Activated CD8-positive, alpha-beta T cell treated with anti-CD3 and anti-CD28 coated beads, Interleukin-2, amount 10 ng/mL, durations not matched to agents 7 days and 5 days (primary cell): ENCODE measurements around the gene UGT3A1. TPM values are rescaled to one million over a fixed set of nuclear protein-coding genes. Genes with fewer than 3 reads are reported as not detected.
A peak's percentile ranks its signal among the peaks of the same experiment; 100 is the strongest.

Experiments
- ATAC-seq: fragments of 150-1000 bp; cut with Tn5 transposase; one replicate; pipeline ENCODE4 v1.10.0; 2021; ENCODE audit warnings: moderate library complexity
- CTCF ChIA-PET: fragments of 350-600 bp; sonication (Branson Sonifier 250); formaldehyde crosslinking; loops from one replicate; lab custom pipeline; 2021; ENCODE audit warnings: antibody characterized with exemption; lab: Charles Lee
- POLR2A ChIA-PET: fragments of 350-600 bp; sonication (Branson Sonifier 250); formaldehyde crosslinking; loops from one replicate; lab custom pipeline; 2021; ENCODE audit warnings: antibody characterized with exemption; lab: Charles Lee
- DNase-seq: peaks from one replicate; pipeline ENCODE4 v3.0.0-alpha.2; 2020
- H3K27ac Mint-ChIP-seq: one replicate; pipeline ENCODE4 v1.8.0; 2021; ENCODE audit warnings: mild to moderate bottlenecking, mixed read lengths
- H3K27me3 Mint-ChIP-seq: one replicate; pipeline ENCODE4 v1.8.0; 2021; ENCODE audit warnings: low read depth, mixed read lengths
- H3K36me3 Mint-ChIP-seq: one replicate; pipeline ENCODE4 v1.8.0; 2021; ENCODE audit warnings: low read depth, mixed read lengths
- H3K4me1 Mint-ChIP-seq: one replicate; pipeline ENCODE4 v1.8.0; 2021; ENCODE audit warnings: low read depth, mixed read lengths
- H3K4me3 Mint-ChIP-seq: one replicate; pipeline ENCODE4 v1.8.0; 2021; ENCODE audit warnings: mild to moderate bottlenecking, mixed read lengths
- H3K9me3 Mint-ChIP-seq: one replicate; pipeline ENCODE4 v1.8.0; 2022; ENCODE audit warnings: mixed read lengths; ENCODE audit not compliant: insufficient read depth
- total RNA-seq, 2 experiments: library from RNA; stranded (reverse); gene quantifications; one replicate each; pipeline ENCODE4 v1.2.3, GENCODE V29; 2021

UGT3A1 gene
- total RNA-seq, 2 experiments from 2014 or later = not detected

DNA sequence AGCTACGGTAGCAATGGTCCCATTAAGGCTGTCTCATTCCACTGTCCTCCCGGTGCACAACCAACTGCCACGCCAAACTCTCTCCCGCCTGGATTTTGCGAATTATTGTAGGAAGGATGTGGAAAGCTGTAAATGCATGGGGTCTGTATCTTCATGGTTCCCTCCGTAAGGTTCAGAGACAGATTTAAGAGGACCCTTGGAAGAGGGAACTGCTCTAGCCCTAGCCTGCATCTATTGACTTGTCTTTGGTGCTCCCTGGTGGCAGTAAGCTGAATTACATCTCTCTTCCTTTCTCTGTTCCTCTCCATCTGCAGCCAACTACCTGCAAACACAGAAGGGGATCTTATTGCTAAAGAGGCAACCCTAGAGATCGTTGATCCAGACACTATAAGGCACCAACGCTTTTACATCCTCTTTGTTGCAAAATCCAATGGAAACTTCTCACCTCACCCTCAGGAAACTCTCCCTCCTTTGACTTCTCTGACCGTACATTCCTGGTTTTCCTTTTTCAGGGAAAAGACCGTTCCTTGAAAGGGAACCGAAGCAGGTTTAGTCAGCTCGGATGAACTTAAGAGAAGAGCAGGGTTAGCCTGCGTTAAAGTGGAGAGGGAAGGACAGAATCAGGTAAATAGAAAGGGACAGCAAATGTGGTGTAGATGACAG lies 64.7 kb downstream of the UGT3A1 start:
- POLR2A ChIA-PET = interaction anchor here (1.2 kb wide), 1 partner anchor 276 kb away, joined by 7 read pairs; no protein-coding TSS in a partner anchor
- Mint-ChIP-seq H3K27ac (no peak overlapping the region), H3K9me3 (no peaks in the 10 kb centered on the region)

DNA sequence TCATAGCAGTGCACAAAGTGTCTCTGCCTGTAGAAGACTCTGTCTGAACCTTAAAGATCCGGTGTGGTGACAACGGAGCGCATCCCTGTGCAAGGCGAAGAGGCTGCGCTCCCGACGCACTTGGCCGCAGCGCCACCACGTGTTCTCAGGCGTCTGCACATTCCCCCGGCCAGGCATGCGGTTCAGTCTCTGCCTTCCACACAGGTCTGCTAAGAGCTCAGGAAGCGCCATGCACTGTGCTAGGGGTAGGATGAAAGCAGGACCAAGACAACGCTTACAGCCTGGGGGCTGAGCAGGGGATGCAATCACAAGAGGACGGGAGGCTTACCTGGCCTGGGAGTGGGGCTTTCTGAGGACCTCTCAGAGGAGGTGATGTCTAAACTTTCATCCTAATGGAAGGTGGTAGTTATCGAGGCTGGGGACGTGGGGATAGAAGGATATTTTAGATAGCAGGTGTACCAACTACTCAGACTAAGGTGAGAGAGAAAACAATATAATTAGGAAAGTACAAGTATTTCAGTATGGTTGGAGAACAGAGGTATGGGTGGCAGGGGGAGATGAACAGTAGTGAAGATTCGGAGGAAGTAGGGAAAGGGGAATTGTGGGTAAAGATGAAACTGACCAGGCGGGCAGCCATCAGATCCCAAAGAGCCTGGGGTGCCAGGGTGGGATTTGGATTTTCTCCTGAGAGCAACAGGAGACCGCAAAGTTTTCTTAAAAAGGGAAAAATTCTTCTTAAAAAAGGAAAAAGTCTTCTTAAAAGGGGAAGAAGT lies 66.1 kb downstream of the UGT3A1 start:
- H3K36me3 Mint-ChIP-seq = no peaks in the 10 kb centered on the region
- peak overlapping the region; percentile 31 for H3K27ac Mint-ChIP-seq
- H3K4me3 Mint-ChIP-seq = peak overlapping the region; percentile 60
- POLR2A ChIA-PET = interaction anchor here (1.0 to 1.3 kb wide), 4 partner anchors 66 to 145 kb away, joined by 3 read pairs; no protein-coding TSS in a partner anchor
- H3K27me3 Mint-ChIP-seq = no peaks in the 10 kb centered on the region
- H3K9me3 Mint-ChIP-seq = no peaks in the 10 kb centered on the region
- CTCF ChIA-PET = interaction anchor here (0.6 to 8.3 kb wide), 52 partner anchors 9 to 1251 kb away, joined by 3 to 168 read pairs (median 6); partner anchors contain the start of genes IL7R and SPEF2
- H3K4me1 Mint-ChIP-seq = peaks cover 26% of the 10 kb centered on the region
- ATAC-seq (peak; percentile 95), DNase-seq (peak; percentile 89)

More for the DNA sequence above, 64.7 kb downstream of the UGT3A1 start:
- Mint-ChIP-seq H3K4me3 (no peak overlapping the region), H3K27me3 (peaks cover 4% of the 10 kb centered on the region), H3K36me3 (no peaks in the 10 kb centered on the region), H3K4me1 (peaks cover 26% of the 10 kb centered on the region)
- CTCF ChIA-PET = interaction anchor here (0.5 to 8.3 kb wide), 52 partner anchors 19 to 838 kb away, joined by 3 to 168 read pairs (median 5); partner anchors contain the start of gene SPEF2
- ATAC-seq = peak; percentile 42
- peak; percentile 81 for DNase-seq

- DNase-seq = no peak
Observed at GRCh38 chr5:35924122-35924949, 66.9 kb downstream of the UGT3A1 start.

GRCh38 chr5:35922468-35922867 lies 68.7 kb downstream of the UGT3A1 start:
- H3K36me3 Mint-ChIP-seq = peaks cover 5% of the 10 kb centered on the region

More at GRCh38 chr5:35924122-35924949, 66.9 kb downstream of the UGT3A1 start:
- Mint-ChIP-seq H3K27ac (no peak overlapping the region), H3K36me3 (peaks cover 4% of the 10 kb centered on the region), H3K4me3 (no peak overlapping the region), H3K9me3 (no peaks in the 10 kb centered on the region), H3K4me1 (peaks cover 30% of the 10 kb centered on the region), H3K27me3 (no peaks in the 10 kb centered on the region)
- ATAC-seq = no peak
- ChIA-PET CTCF (interaction anchor here (0.7 to 8.3 kb wide), 38 partner anchors 17 to 488 kb away, joined by 3 to 168 read pairs (median 6); partner anchors contain the start of genes IL7R and SPEF2), POLR2A (interaction anchor here (0.7 to 1.3 kb wide), 5 partner anchors 65 to 251 kb away, joined by 3 read pairs; no protein-coding TSS in a partner anchor)

DNA sequence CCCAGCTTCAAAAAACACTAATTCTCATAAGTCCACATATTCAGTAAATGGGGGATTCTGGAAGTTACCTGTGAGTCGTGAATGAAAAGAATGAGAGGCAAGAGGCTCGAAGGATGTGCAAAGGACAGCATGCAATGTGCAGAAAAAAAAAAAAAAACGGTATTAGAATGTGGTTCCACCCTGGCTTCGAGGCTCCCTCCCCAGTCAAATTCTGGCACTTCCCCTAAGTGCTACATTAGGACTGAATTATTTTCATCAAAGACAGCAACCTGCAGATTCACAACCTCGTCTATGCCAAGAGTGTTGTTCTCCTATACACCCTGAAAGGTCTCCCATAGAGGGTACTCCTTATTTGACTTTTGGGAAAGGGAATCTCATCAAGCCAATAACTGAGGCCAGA lies 69.3 kb downstream of the UGT3A1 start:
- CTCF ChIA-PET = interaction anchor here (1.1 to 8.3 kb wide), 6 partner anchors 22 to 310 kb away, joined by 3 to 168 read pairs (median 5); no protein-coding TSS in a partner anchor
- POLR2A ChIA-PET = interaction anchor here (0.7 kb wide), 1 partner anchor 67 kb away, joined by 3 read pairs; no protein-coding TSS in a partner anchor

More at GRCh38 chr5:35922468-35922867, 68.7 kb downstream of the UGT3A1 start:
- ChIA-PET POLR2A (interaction anchor here (0.7 kb wide), 1 partner anchor 68 kb away, joined by 3 read pairs; no protein-coding TSS in a partner anchor), CTCF (interaction anchor here (1.1 to 8.3 kb wide), 6 partner anchors 23 to 311 kb away, joined by 3 to 168 read pairs (median 16); no protein-coding TSS in a partner anchor)
- no peaks in the 10 kb centered on the region for H3K27me3 Mint-ChIP-seq
- no peak overlapping the region for H3K4me3 Mint-ChIP-seq
- DNase-seq (no peak), ATAC-seq (no peak)
- H3K27ac Mint-ChIP-seq = no peak overlapping the region
- H3K4me1 Mint-ChIP-seq = peaks cover 33% of the 10 kb centered on the region
- no peaks in the 10 kb centered on the region for H3K9me3 Mint-ChIP-seq

DNA sequence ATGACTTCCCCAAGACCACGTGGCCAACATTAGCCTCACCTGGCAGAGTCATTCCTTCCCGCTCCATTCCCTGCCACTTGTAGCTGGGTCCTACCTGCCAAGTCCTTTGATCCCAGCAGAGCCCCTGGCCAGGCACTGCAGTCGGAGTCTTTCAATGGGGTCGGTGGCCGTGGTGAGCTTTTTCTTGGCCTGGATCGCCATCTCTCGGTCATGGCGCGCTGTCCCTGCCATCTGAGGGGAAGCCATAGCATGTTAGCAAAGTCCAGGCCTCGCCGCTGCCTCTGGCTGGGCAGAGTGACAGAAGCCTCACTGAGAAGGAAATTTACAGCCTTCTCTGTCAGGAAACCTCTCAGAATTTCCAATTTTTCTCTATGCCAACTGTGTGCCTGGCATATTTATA lies 70.3 kb downstream of the UGT3A1 start:
- Mint-ChIP-seq H3K27me3 (no peaks in the 10 kb centered on the region), H3K36me3 (peaks cover 7% of the 10 kb centered on the region), H3K27ac (no peak overlapping the region), H3K9me3 (no peaks in the 10 kb centered on the region), H3K4me3 (no peak overlapping the region), H3K4me1 (peaks cover 28% of the 10 kb centered on the region)
- DNase-seq (no peak), ATAC-seq (no peak)
- CTCF ChIA-PET = interaction anchor here (0.8 to 8.3 kb wide), 4 partner anchors 21 to 143 kb away, joined by 3 to 160 read pairs (median 4); no protein-coding TSS in a partner anchor
- POLR2A ChIA-PET = no interaction called here

More for the DNA sequence above, 69.3 kb downstream of the UGT3A1 start:
- Mint-ChIP-seq H3K4me1 (peaks cover 33% of the 10 kb centered on the region), H3K27ac (no peak overlapping the region), H3K27me3 (no peaks in the 10 kb centered on the region), H3K4me3 (no peak overlapping the region), H3K36me3 (peaks cover 5% of the 10 kb centered on the region), H3K9me3 (no peaks in the 10 kb centered on the region)
- DNase-seq (no peak), ATAC-seq (no peak)

GRCh38 chr5:35919191-35919590 lies 72.0 kb downstream of the UGT3A1 start:
- no peak overlapping the region for H3K4me3 Mint-ChIP-seq
- DNase-seq = no peak
- no peak overlapping the region for H3K27ac Mint-ChIP-seq
- POLR2A ChIA-PET = no interaction called here
- peaks cover 7% of the 10 kb centered on the region for H3K9me3 Mint-ChIP-seq
- H3K36me3 Mint-ChIP-seq = peaks cover 11% of the 10 kb centered on the region
- no peak for ATAC-seq
- peaks cover 15% of the 10 kb centered on the region for H3K4me1 Mint-ChIP-seq
- no peaks in the 10 kb centered on the region for H3K27me3 Mint-ChIP-seq
- CTCF ChIA-PET = interaction anchor here (0.7 to 1.6 kb wide), 3 partner anchors 142 to 268 kb away, joined by 3 to 5 read pairs (median 3); no protein-coding TSS in a partner anchor

GRCh38 chr5:35908814-35909213 lies 82.4 kb downstream of the UGT3A1 start:
- Mint-ChIP-seq H3K4me1 (peaks cover 39% of the 10 kb centered on the region), H3K27ac (no peak overlapping the region), H3K4me3 (no peak overlapping the region), H3K9me3 (peaks cover 22% of the 10 kb centered on the region), H3K27me3 (no peaks in the 10 kb centered on the region), H3K36me3 (peaks cover 36% of the 10 kb centered on the region)
- ATAC-seq (no peak), DNase-seq (no peak)
- ChIA-PET CTCF (interaction anchor here (0.7 to 5.7 kb wide), 4 partner anchors 10 to 113 kb away, joined by 3 to 29 read pairs (median 4); no protein-coding TSS in a partner anchor), POLR2A (interaction anchor here (0.6 to 1.1 kb wide), 3 partner anchors 28 to 46 kb away, joined by 3 to 4 read pairs (median 3); no protein-coding TSS in a partner anchor)

- H3K4me3 Mint-ChIP-seq = no peak overlapping the region
- CTCF ChIA-PET = interaction anchor here (0.7 to 5.7 kb wide), 9 partner anchors 10 to 113 kb away, joined by 3 to 29 read pairs (median 3); no protein-coding TSS in a partner anchor
- peaks cover 45% of the 10 kb centered on the region for H3K4me1 Mint-ChIP-seq
- DNase-seq = no peak
- no peak overlapping the region for H3K27ac Mint-ChIP-seq
- POLR2A ChIA-PET = interaction anchor here (0.7 to 1.3 kb wide), 4 partner anchors 30 to 129 kb away, joined by 3 to 4 read pairs (median 4); no protein-coding TSS in a partner anchor
- no peaks in the 10 kb centered on the region for H3K27me3 Mint-ChIP-seq
- H3K9me3 Mint-ChIP-seq = peaks cover 26% of the 10 kb centered on the region
- peak; percentile 43 for ATAC-seq
- peaks cover 39% of the 10 kb centered on the region for H3K36me3 Mint-ChIP-seq
Observed at GRCh38 chr5:35908228-35908627, 83.0 kb downstream of the UGT3A1 start.

DNA sequence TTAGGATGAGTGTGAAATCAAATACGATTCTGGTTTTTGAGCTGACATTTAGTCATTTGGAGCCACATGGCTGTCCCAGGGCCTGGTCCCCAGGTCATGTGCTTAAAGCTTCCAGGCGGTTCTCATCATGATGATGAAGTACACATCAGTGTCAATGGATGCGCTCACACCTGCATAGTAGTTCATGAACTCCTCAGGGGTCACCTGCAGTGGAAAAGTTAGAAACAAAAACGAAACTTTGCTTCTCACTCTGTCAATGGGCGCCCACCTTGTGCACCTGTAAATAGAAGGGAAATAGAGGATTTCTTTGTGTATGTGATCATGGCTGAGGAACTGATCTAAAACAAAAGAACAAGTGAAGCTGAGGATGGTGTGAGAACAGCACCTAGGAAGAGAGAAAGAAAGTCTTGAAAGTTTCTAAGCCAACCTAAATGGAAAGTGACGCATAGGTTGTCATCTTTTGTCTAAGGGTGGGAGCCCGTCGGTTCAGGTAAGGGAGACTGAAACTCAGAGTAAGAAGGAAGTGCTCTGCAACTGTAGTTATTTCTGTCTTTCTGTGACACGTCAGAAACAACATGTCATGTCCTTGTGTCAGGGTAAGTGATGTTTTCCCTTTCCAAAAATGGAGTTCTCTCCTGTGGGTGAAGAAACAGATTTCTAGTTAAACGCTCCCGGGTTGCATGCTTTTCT lies 86.6 kb downstream of the UGT3A1 start:
- H3K4me1 Mint-ChIP-seq = peaks cover 73% of the 10 kb centered on the region
- peak; percentile 20 for ATAC-seq
- DNase-seq = peak; percentile 41
- POLR2A ChIA-PET = interaction anchor here (0.7 to 1.5 kb wide), 5 partner anchors 23 to 72 kb away, joined by 3 to 6 read pairs (median 5); no protein-coding TSS in a partner anchor
- H3K9me3 Mint-ChIP-seq = peaks cover 17% of the 10 kb centered on the region
- peaks cover 18% of the 10 kb centered on the region for H3K36me3 Mint-ChIP-seq
- H3K27me3 Mint-ChIP-seq = no peaks in the 10 kb centered on the region
- H3K4me3 Mint-ChIP-seq = peak overlapping the region; percentile 24
- peak overlapping the region; percentile 85 for H3K27ac Mint-ChIP-seq
- CTCF ChIA-PET = interaction anchor here (1.0 to 5.7 kb wide), 5 partner anchors 21 to 232 kb away, joined by 3 to 29 read pairs (median 4); no protein-coding TSS in a partner anchor
